ENCODE data around the gene GPRC5C. TPM values are rescaled to one million over a fixed set of nuclear protein-coding genes. Genes with fewer than 3 reads are reported as not detected.

Gene GPRC5C
- total and polyA plus RNA-seq, 2 of the 8 experiments (the other 6 are each of a cell fraction or from before 2014, with no cell fraction given): 18.3 to 55.8 TPM

GRCh38 chr17:74413491-74413890, 18.4 kb upstream of the GPRC5C start (continued):
- TF ChIP-seq RFX5 (IDR thresholded peaks at IDR 0.05; ENCODE audit: borderline replicate concordance, low read depth, low read length): no peak
- no peak for TF ChIP-seq YY1 (IDR thresholded peaks at IDR 0.05; ENCODE audit: low read depth, low read length)
- TF ChIP-seq RBBP5 (IDR thresholded peaks at IDR 0.05; ENCODE audit: borderline replicate concordance, low read depth, low read length): no peak
- TF ChIP-seq POU5F1 (IDR thresholded peaks at IDR 0.05; ENCODE audit: low read depth, low read length): no peak
